Neural cell (in vitro differentiated cells): ENCODE results near the gene CSMD2.

Source experiments
- CTCF ChIP-seq: fragments of 450-650 bp; IDR thresholded peaks from 2 replicates; pipeline ENCODE4 v1.5.1; 2014; ENCODE audit warnings: antibody characterized with exemption, mild to moderate bottlenecking, moderate library complexity; ENCODE audit not compliant: poor library complexity, severe bottlenecking
- EP300 ChIP-seq: fragments of 450-650 bp; conservative IDR thresholded peaks from 2 replicates; pipeline ENCODE4 v1.6.1; 2014; ENCODE audit warnings: antibody characterized with exemption, mild to moderate bottlenecking, moderate library complexity; ENCODE audit not compliant: poor library complexity, severe bottlenecking
- EZH2 ChIP-seq: fragments of 200-600, 300-800 bp; shearing (Covaris generic), sonication (generic); IDR thresholded peaks from 2 replicates; pipeline ENCODE4 v1.6.1; 2014; ENCODE audit warnings: antibody characterized with exemption, low read length, borderline replicate concordance, mild to moderate bottlenecking; ENCODE audit not compliant: insufficient read depth, poor library complexity, severe bottlenecking
- POLR2AphosphoS5 ChIP-seq: IDR thresholded peaks from 2 replicates; pipeline ENCODE4 v1.6.1; 2012
- RAD21 ChIP-seq: fragments of 450-650 bp; conservative IDR thresholded peaks from 2 replicates; pipeline ENCODE4 v1.6.1; 2014; ENCODE audit warnings: antibody characterized with exemption, mild to moderate bottlenecking, moderate library complexity
- REST ChIP-seq: IDR thresholded peaks from 2 replicates; pipeline ENCODE4 v1.6.1; 2012; ENCODE audit warnings: borderline replicate concordance

- no peak for TF ChIP-seq EZH2
- no peak for TF ChIP-seq CTCF
- no peak for TF ChIP-seq RAD21
- no peak for TF ChIP-seq EP300
- no peak for TF ChIP-seq POLR2AphosphoS5
- no peak for TF ChIP-seq REST
Observed at GRCh38 chr1:33573661-33574060, 591.4 kb downstream of the CSMD2 start.
